Measurements from ENCODE around the gene ANKIB1.

DNA sequence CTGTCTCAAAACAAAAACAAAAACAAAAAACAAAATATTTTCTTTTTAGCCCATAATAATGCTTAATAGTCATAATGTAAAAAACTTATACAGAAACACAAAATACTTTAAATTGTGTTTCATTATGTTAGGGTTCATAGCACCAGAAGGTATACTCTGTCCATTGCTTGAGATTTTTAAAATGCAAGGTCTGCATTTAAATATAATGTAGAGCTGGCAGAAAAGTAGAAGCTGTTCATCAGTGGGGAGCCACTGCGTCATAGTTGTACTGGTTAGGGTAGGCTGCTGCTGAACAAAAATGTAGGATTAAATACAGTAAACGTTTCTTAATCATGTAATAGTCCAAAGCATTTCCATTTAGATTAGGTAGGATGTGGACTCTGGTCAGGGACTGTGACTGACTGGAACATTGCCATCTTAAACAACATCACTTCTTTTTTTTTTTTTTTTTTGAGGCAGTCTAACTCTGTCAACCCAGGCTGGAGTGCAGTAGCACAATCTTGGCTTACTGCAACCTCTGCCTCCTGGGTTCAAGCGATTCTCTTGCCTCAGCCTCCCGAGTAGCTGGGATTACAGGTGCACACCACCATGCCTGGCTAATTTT lies 85.2 kb downstream of the ANKIB1 start:
- no peak for TF ChIP-seq CTCF (conservative IDR thresholded peaks at IDR 0.05 in 1 of 2, IDR thresholded peaks at IDR 0.05 in 1 of 2; ENCODE audit: low read depth in 1 of 2, low read length in 2 of 2)
- no peak for TF ChIP-seq EZH2 (IDR thresholded peaks at IDR 0.05; ENCODE audit: low read length, missing control alignments)
